Panc1 (cell line): ENCODE results near the gene VSIG1. TPM values are rescaled to one million over a fixed set of nuclear protein-coding genes. Genes with fewer than 3 reads are reported as not detected.

Experiments used
- ATAC-seq: fragments of 200-7000 bp; cut with Tn5 transposase; 2 replicates; pipeline ENCODE4 v1.9.1; 2020; ENCODE audit warnings: mild to moderate bottlenecking, moderate library complexity
- BruUV-seq: library from RNA; stranded (reverse); fragments of 400-500 nt; replicated peaks from 2 replicates; lab custom pipeline; 2021; lab: Mats Ljungman, UMichigan
- CTCF ChIA-PET: fragments of 300-600 bp; sonication (Branson Sonifier 250); formaldehyde crosslinking; loops from one replicate; lab custom pipeline; 2022; ENCODE audit warnings: antibody characterized with exemption; lab: Charles Lee
- POLR2A ChIA-PET: fragments of 300-600 bp; sonication (Branson Sonifier 250); formaldehyde crosslinking; loops from one replicate; lab custom pipeline; 2022; ENCODE audit warnings: antibody characterized with exemption; lab: Charles Lee
- DNase-seq: peaks from one replicate; pipeline ENCODE4 v3.0.0-alpha.2; 2010; ENCODE audit warnings: low read depth, low spot score
- H3K27ac ChIP-seq: 2 replicates; pipeline ENCODE4 v1.5.1; 2011; ENCODE audit warnings: mild to moderate bottlenecking, low read length, inconsistent platforms
- H3K27me3 ChIP-seq: fragments of 200-500 bp; sonication (Bioruptor generic); 2 replicates; pipeline ENCODE4 v1.6.0; 2014; ENCODE audit warnings: low read length, inconsistent platforms; ENCODE audit not compliant: control insufficient read depth, insufficient read depth
- H3K36me3 ChIP-seq: fragments of 200-500 bp; sonication (Bioruptor generic); 2 replicates; pipeline ENCODE4 v1.5.1; 2014; ENCODE audit warnings: inconsistent platforms, mild to moderate bottlenecking, low read length, moderate library complexity; ENCODE audit not compliant: control insufficient read depth, insufficient read depth
- H3K4me1 ChIP-seq: 2 replicates; pipeline ENCODE4 v1.5.1; 2011; ENCODE audit warnings: inconsistent platforms, mild to moderate bottlenecking, low read length, moderate library complexity; ENCODE audit not compliant: control insufficient read depth, insufficient read depth
- H3K4me3 ChIP-seq, 2 experiments: 2 replicates each; pipeline ENCODE4 v1.5.1; 2011 to 2012; ENCODE audit warnings: low read depth in 2 of 2, low read length in 2 of 2, mild to moderate bottlenecking in 2 of 2, inconsistent platforms in 1 of 2, moderate library complexity in 1 of 2
- H3K9me3 ChIP-seq: fragments of 200-500 bp; sonication (Bioruptor generic); 2 replicates; pipeline ENCODE4 v1.5.1; 2014; ENCODE audit warnings: low read depth, mild to moderate bottlenecking, inconsistent platforms, low read length, moderate library complexity; ENCODE audit not compliant: control insufficient read depth, insufficient read depth
- POLR2AphosphoS5 ChIP-seq: IDR thresholded peaks from 2 replicates; pipeline ENCODE4 v1.6.1; 2012; ENCODE audit warnings: mild to moderate bottlenecking, low read depth, low read length, moderate library complexity
- REST ChIP-seq, 2 experiments: IDR thresholded peaks; 2 replicates each; pipeline ENCODE4 v1.6.1; 2011 to 2012; ENCODE audit warnings: low read depth in 2 of 2, control low read depth in 1 of 2, low read length in 1 of 2, mild to moderate bottlenecking in 1 of 2, moderate library complexity in 1 of 2; ENCODE audit not compliant: insufficient read depth in 1 of 2
- SIN3A ChIP-seq: IDR thresholded peaks from 2 replicates; pipeline ENCODE4 v1.6.1; 2012; ENCODE audit warnings: low read depth, mild to moderate bottlenecking, low read length, moderate library complexity, borderline replicate concordance; ENCODE audit not compliant: insufficient read depth
- TCF7L2 ChIP-seq: IDR thresholded peaks from 2 replicates; pipeline ENCODE4 v1.6.1; 2011; ENCODE audit warnings: mild to moderate bottlenecking, low read depth, low read length, inconsistent platforms
- in situ Hi-C: cut with HindIII; loops from 2 replicates; pipeline ENCODE4 v1.10.0; 2016; ENCODE audit warnings: low sequenced_read_pairs, low pct_unique_long_range_greater_than_20kb
- intact Hi-C: fragments of 100-400 bp; cut with micrococcal nuclease; formaldehyde crosslinking; loops from one replicate; pipeline ENCODE4 v1.10.0; 2022; ENCODE audit not compliant: unreplicated experiment
- total RNA-seq: library from RNA; stranded (reverse); gene quantifications from one replicate; pipeline ENCODE4 v1.2.1, GENCODE V29; 2021; ENCODE audit not compliant: unreplicated experiment
- TF ChIP-seq, protein P1 (sequence below): fragments of 450-650 bp; IDR thresholded peaks from 2 replicates; pipeline ENCODE4 v1.5.1; 2017; ENCODE audit warnings: mild to moderate bottlenecking

Gene VSIG1
- total RNA-seq, 1 experiment from 2014 or later: not detected

GRCh38 chrX:108028854-108029253 lies 16.0 kb upstream of the VSIG1 start:
- ChIA-PET POLR2A (no interaction called here), CTCF (no interaction called here)
- no TSS peak for BruUV-seq
- no peak for TF ChIP-seq POLR2AphosphoS5
- no peak for TF ChIP-seq REST (IDR thresholded peaks at IDR 0.05; ENCODE audit: insufficient read depth in 1 of 2, low read depth in 2 of 2, low read length in 1 of 2)
- no peak for TF ChIP-seq SIN3A
- TF ChIP-seq, protein P1, sequence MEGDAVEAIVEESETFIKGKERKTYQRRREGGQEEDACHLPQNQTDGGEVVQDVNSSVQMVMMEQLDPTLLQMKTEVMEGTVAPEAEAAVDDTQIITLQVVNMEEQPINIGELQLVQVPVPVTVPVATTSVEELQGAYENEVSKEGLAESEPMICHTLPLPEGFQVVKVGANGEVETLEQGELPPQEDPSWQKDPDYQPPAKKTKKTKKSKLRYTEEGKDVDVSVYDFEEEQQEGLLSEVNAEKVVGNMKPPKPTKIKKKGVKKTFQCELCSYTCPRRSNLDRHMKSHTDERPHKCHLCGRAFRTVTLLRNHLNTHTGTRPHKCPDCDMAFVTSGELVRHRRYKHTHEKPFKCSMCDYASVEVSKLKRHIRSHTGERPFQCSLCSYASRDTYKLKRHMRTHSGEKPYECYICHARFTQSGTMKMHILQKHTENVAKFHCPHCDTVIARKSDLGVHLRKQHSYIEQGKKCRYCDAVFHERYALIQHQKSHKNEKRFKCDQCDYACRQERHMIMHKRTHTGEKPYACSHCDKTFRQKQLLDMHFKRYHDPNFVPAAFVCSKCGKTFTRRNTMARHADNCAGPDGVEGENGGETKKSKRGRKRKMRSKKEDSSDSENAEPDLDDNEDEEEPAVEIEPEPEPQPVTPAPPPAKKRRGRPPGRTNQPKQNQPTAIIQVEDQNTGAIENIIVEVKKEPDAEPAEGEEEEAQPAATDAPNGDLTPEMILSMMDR: no peak
- TF ChIP-seq TCF7L2: no peak
- H3K4me3 ChIP-seq: no peak overlapping the region
- H3K27me3 ChIP-seq: no peaks in the 10 kb centered on the region
- DNase-seq (no peak), ATAC-seq (no peak)
- H3K9me3 ChIP-seq: no peaks in the 10 kb centered on the region
- peaks cover 8% of the 10 kb centered on the region for H3K4me1 ChIP-seq
- in situ Hi-C loops (no loop called here), intact Hi-C loops (no loop called here)
- H3K36me3 ChIP-seq: no peaks in the 10 kb centered on the region
- no peak overlapping the region for H3K27ac ChIP-seq

- Histone ChIP-seq H3K27ac (no peak overlapping the region), H3K9me3 (no peaks in the 10 kb centered on the region), H3K4me1 (peaks cover 15% of the 10 kb centered on the region), H3K4me3 (no peak overlapping the region), H3K36me3 (no peaks in the 10 kb centered on the region), H3K27me3 (no peaks in the 10 kb centered on the region)
- no peak for DNase-seq
- CTCF ChIA-PET: no interaction called here
- in situ Hi-C loops (no loop called here), intact Hi-C loops (no loop called here)
- ATAC-seq: no peak
- POLR2A ChIA-PET: no interaction called here
- no peak for TF ChIP-seq REST (IDR thresholded peaks at IDR 0.05; ENCODE audit: insufficient read depth in 1 of 2, low read depth in 2 of 2, low read length in 1 of 2)
- TF ChIP-seq TCF7L2: no peak
- TF ChIP-seq, protein P1: no peak
- no peak for TF ChIP-seq SIN3A
- no peak for TF ChIP-seq POLR2AphosphoS5
- no TSS peak for BruUV-seq
Measured at GRCh38 chrX:108029928-108030711, 14.7 kb upstream of the VSIG1 start.
